Calu3 (cell line): Measurements from ENCODE around the gene FAM171A2. TPM values are rescaled to one million over a fixed set of nuclear protein-coding genes. Genes with fewer than 3 reads are reported as not detected.
A peak's percentile ranks its signal among the peaks of the same experiment; 100 is the strongest.
"Not testable (repeated sequence)": the region's sequence is repeated elsewhere in the genome, so short reads cannot be mapped to it uniquely, and the experiment has no call there.

ENCODE experiments used
- BruUV-seq: library from RNA; stranded (reverse); fragments of 400-500 nt; replicated peaks from 2 replicates; lab custom pipeline; 2021; lab: Mats Ljungman, UMichigan
- CTCF ChIA-PET: fragments of 300-600 bp; sonication (Branson Sonifier 250); formaldehyde crosslinking; loops from one replicate; lab custom pipeline; 2022; ENCODE audit warnings: antibody characterized with exemption; lab: Charles Lee
- DNase-seq: peaks from one replicate; pipeline ENCODE4 v3.0.0; 2022
- H3K27ac Mint-ChIP-seq: one replicate; pipeline ENCODE4 v1.8.0; 2022; ENCODE audit warnings: mixed read lengths; ENCODE audit not compliant: unreplicated experiment
- H3K27me3 Mint-ChIP-seq: one replicate; pipeline ENCODE4 v1.8.0; 2022; ENCODE audit warnings: mixed read lengths; ENCODE audit not compliant: unreplicated experiment
- H3K36me3 Mint-ChIP-seq: one replicate; pipeline ENCODE4 v1.8.0; 2022; ENCODE audit warnings: mild to moderate bottlenecking, moderate library complexity, mixed read lengths; ENCODE audit not compliant: insufficient read depth, unreplicated experiment
- H3K4me1 Mint-ChIP-seq: one replicate; pipeline ENCODE4 v1.8.0; 2022; ENCODE audit warnings: mild to moderate bottlenecking, low read depth, mixed read lengths; ENCODE audit not compliant: unreplicated experiment
- H3K4me3 Mint-ChIP-seq: one replicate; pipeline ENCODE4 v1.8.0; 2022; ENCODE audit warnings: mild to moderate bottlenecking, low read depth, moderate library complexity, mixed read lengths; ENCODE audit not compliant: unreplicated experiment
- H3K9me3 Mint-ChIP-seq: one replicate; pipeline ENCODE4 v1.8.0; 2022; ENCODE audit warnings: low read depth, mixed read lengths; ENCODE audit not compliant: unreplicated experiment
- CTCF ChIP-seq: fragments of 200-600 bp; IDR thresholded peaks from one replicate; pipeline ENCODE4 v1.8.0; 2022; ENCODE audit warnings: antibody characterized with exemption; ENCODE audit not compliant: unreplicated experiment
- intact Hi-C: fragments of 100-400 bp; cut with micrococcal nuclease; formaldehyde crosslinking; loops from one replicate; pipeline ENCODE4 v1.10.0; 2022; ENCODE audit not compliant: unreplicated experiment
- total RNA-seq: library from RNA; stranded (reverse); gene quantifications from 2 replicates; pipeline ENCODE4 v1.2.3, GENCODE V29; 2022

The FAM171A2 gene
- total RNA-seq, 1 experiment from 2014 or later, result 2.0 TPM

DNA sequence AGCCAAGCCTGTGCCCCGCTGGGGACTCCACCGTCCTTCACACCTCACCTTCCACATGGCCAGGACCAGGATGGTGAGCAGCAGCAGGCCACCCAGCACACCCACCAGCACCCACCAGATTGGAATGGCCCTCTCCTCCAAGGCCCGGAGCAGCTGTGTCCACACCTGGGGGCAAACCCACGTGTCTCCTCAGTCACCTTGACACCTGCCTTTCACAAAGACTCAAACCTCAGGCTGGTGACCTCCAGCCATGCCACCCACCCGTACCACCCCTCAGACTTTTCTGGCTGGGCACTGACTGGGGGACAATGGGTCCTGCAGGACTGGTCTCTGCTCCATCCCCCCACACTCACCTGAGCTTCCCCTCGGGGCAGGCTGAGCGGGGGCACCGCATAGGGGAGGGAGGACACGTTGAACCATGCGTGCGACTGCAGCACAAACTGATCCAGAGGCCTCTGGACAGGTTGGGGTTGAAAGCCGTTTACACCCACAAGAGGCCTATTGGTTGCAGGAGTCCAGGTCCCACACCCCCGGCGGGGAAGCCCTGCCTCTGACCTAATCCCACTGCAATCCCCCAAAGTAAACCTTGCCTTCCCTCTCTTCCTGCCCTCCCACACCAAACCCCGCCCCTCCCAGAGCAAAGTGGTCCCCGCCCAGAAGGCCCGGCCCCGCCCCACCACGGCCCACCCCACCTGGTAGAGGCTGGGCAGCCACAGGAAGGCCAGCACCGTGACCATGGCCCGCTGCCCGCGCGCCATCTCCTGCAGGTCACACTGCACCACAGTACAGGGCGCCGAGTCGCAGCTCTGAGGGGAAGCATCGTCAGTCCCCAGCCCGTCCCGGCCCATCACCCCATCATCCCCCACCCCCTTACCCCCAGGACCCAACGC lies 10.9 kb upstream of the FAM171A2 start:
- Mint-ChIP-seq H3K9me3 (no peaks in the 10 kb centered on the region), H3K27me3 (peaks cover 49% of the 10 kb centered on the region), H3K4me3 (peak overlapping the region; percentile 17), H3K36me3 (no peaks in the 10 kb centered on the region), H3K27ac (no peak overlapping the region), H3K4me1 (no peaks in the 10 kb centered on the region)
- CTCF ChIA-PET, result interaction anchor here (0.6 kb wide), 1 partner anchor 14 kb away, joined by 4 read pairs; no protein-coding TSS in a partner anchor
- BruUV-seq, result no TSS peak
- peak; percentile 43 for DNase-seq
- no peak for TF ChIP-seq CTCF
- intact Hi-C loops, result no loop called here

DNA sequence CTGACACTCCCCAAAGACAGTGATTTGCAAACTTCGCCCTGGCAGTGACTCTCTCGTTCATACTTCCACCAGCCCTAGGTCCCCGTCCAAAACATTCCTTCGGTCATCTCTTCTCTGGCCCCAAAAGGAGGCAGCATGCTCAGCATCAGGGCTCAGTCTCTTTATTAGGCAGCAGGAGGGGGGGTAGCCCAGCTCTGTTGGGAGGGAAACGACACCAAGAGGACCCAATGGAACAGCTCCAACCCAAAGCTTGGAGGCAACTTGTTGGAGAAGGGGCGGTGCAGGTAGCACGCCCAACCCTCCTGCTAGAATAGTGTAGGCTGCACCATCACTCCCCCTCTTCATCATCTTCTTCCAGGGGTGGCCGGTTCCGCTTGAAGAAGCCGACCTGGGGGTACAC lies 8.4 kb upstream of the FAM171A2 start:
- H3K27me3 Mint-ChIP-seq, result peaks cover 49% of the 10 kb centered on the region
- no TSS peak for BruUV-seq
- CTCF ChIA-PET, result interaction anchor here (0.5 kb wide), 1 partner anchor 128 kb away, joined by 6 read pairs; no protein-coding TSS in a partner anchor
- H3K4me1 Mint-ChIP-seq, result no peaks in the 10 kb centered on the region
- H3K9me3 Mint-ChIP-seq, result no peaks in the 10 kb centered on the region
- H3K4me3 Mint-ChIP-seq, result no peak overlapping the region
- no peaks in the 10 kb centered on the region for H3K36me3 Mint-ChIP-seq
- DNase-seq, result no peak
- no peak overlapping the region for H3K27ac Mint-ChIP-seq
- intact Hi-C loops, result no loop called here
- TF ChIP-seq CTCF, result no peak

DNA sequence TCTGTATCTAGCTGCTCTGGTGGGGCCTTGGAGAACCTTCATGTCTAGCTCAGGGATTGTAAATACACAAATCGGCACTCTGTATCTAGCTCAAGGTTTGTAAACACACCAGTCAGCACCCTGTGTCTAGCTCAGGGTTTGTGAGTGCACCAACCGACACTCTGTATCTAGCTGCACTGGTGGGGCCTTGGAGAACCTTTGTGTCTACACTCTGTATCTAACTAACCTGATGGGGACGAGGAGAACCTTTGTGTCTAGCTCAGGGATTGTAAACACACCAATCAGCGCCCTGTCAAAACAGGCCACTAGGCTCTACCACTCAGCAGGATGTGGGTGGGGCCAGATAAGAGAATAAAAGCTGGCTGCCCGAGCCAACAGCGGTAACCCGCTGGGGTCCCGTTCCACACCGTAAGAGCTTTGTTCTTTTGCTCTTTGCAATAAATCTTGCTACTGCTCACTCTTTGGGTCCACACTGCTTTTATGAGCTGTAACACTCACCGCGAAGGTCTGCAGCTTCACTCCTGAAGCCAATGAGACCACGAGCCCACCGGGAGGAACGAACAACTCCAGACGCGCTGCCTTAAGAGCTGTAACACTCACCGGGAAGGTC lies 5.9 kb upstream of the FAM171A2 start:
- H3K36me3 Mint-ChIP-seq, BruUV-seq: not testable (repeated sequence)

GRCh38 chr17:44368391-44369243 lies 5.0 kb upstream of the FAM171A2 start:
- BruUV-seq, H3K36me3 Mint-ChIP-seq, DNase-seq, intact Hi-C loops, H3K4me1 Mint-ChIP-seq, H3K27ac Mint-ChIP-seq, H3K4me3 Mint-ChIP-seq, H3K9me3 Mint-ChIP-seq, CTCF ChIA-PET: not testable (repeated sequence)
- H3K27me3 Mint-ChIP-seq, result peaks cover 67% of the 10 kb centered on the region

More for the DNA sequence above, 5.9 kb upstream of the FAM171A2 start:
- CTCF ChIA-PET, H3K27ac Mint-ChIP-seq, H3K9me3 Mint-ChIP-seq, H3K4me1 Mint-ChIP-seq, H3K4me3 Mint-ChIP-seq, intact Hi-C loops, DNase-seq: not testable (repeated sequence)
- peaks cover 72% of the 10 kb centered on the region for H3K27me3 Mint-ChIP-seq
